Right kidney (tissue), 9 donors: ENCODE measurements around the gene CXCR4.

ENCODE experiments used
- DNase-seq: peaks from one replicate; pipeline ENCODE4 v3.0.0-alpha.2; 2016
- long read RNA-seq, 8 donors: transcript quantifications; one replicate each; lab custom pipeline, GENCODE V29; 2026

CXCR4 gene
- long read RNA-seq, donor 1, transcript CXCR4-201 (2 exons, 1,682 nt) = major isoform, 17 of 30 reads
- long read RNA-seq, donor 1, transcript CXCR4-202 (1 exons, 1,895 nt) = minor isoform, 13 of 30 reads
- long read RNA-seq, donor 1, partial matches to known transcripts = 0 of 30 reads
- long read RNA-seq, donor 1, other reads (novel, unspliced or antisense) = 0 of 30 reads
- long read RNA-seq, donor 2, transcript CXCR4-202 (1 exons, 1,895 nt) = major isoform, 5 of 10 reads
- long read RNA-seq, donor 2, transcript CXCR4-201 (2 exons, 1,682 nt) = major isoform, 5 of 10 reads
- long read RNA-seq, donor 2, partial matches to known transcripts = 0 of 10 reads
- long read RNA-seq, donor 2, other reads (novel, unspliced or antisense) = 0 of 10 reads
- long read RNA-seq, donor 3, transcript CXCR4-201 (2 exons, 1,682 nt) = major isoform, 11 of 17 reads
- long read RNA-seq, donor 3, transcript CXCR4-202 (1 exons, 1,895 nt) = minor isoform, 6 of 17 reads
- long read RNA-seq, donor 3, partial matches to known transcripts = 0 of 17 reads
- long read RNA-seq, donor 3, other reads (novel, unspliced or antisense) = 0 of 17 reads
- long read RNA-seq, donor 4, transcript CXCR4-202 (1 exons, 1,895 nt) = minor isoform, 5 of 20 reads
- long read RNA-seq, donor 4, transcript CXCR4-201 (2 exons, 1,682 nt) = major isoform, 15 of 20 reads
- long read RNA-seq, donor 4, partial matches to known transcripts = 0 of 20 reads
- long read RNA-seq, donor 4, other reads (novel, unspliced or antisense) = 0 of 20 reads
- long read RNA-seq, donor 5, transcript CXCR4-202 (1 exons, 1,895 nt) = minor isoform, 8 of 31 reads
- long read RNA-seq, donor 5, transcript CXCR4-201 (2 exons, 1,682 nt) = major isoform, 23 of 31 reads
- long read RNA-seq, donor 5, partial matches to known transcripts = 0 of 31 reads
- long read RNA-seq, donor 5, other reads (novel, unspliced or antisense) = 0 of 31 reads
- long read RNA-seq, donor 6, transcript CXCR4-202 (1 exons, 1,895 nt) = major isoform, 23 of 38 reads
- long read RNA-seq, donor 6, transcript CXCR4-201 (2 exons, 1,682 nt) = minor isoform, 15 of 38 reads
- long read RNA-seq, donor 6, partial matches to known transcripts = 0 of 38 reads
- long read RNA-seq, donor 6, other reads (novel, unspliced or antisense) = 0 of 38 reads
- long read RNA-seq, donor 7, transcript CXCR4-202 (1 exons, 1,895 nt) = minor isoform, 17 of 48 reads
- long read RNA-seq, donor 7, transcript CXCR4-201 (2 exons, 1,682 nt) = major isoform, 26 of 48 reads
- long read RNA-seq, donor 7, partial matches to known transcripts = 0 of 48 reads
- long read RNA-seq, donor 7, other reads (novel, unspliced or antisense) = 5 of 48 reads
- long read RNA-seq, donor 8, transcript CXCR4-201 (2 exons, 1,682 nt) = major isoform, 16 of 20 reads
- long read RNA-seq, donor 8, partial matches to known transcripts = 0 of 20 reads
- long read RNA-seq, donor 8, other reads (novel, unspliced or antisense) = 0 of 20 reads

DNA sequence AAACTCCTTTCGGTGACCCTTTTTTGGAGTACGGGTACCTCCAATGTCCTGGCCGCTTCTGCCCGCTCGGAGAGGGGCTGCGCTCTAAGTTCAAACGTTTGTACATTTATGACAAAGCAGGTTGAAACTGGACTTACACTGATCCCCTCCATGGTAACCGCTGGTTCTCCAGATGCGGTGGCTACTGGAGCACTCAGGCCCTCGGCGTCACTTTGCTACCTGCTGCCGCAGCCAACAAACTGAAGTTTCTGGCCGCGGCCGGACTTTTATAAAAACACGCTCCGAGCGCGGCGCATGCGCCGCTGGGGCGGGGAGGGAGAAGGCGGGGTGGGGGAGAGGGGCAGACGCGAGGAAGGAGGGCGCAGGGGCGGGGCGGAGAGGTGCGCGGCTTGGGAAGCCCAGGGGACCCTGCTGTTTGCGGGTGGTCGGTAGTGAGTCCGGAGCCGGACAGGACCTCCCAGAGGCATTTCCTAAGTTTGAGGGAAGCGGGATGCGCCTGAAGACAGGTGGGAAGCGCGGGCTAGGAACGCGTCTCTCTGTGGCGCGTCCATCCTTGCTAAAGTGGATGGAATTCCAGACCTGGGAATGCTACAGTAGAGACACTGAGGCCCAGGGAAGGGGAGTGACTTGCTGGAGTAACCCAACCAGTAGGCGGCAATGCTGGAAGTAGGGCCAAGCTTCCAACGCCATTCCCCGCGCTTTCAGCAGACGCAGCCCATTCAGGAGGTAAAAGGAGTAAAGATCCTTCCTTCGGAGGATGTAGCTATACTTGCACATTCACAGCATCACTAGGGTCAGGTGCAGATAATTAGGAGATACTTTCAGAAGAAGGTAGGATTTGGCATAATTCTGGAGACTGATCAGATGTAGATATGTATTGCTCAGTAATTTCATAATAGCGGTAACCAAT lies at the start of gene CXCR4:
TSS of gene CXCR4 (minus strand) at position 241 of the 910 bp plus-strand sequence. CDS start at position 152, 89 bp downstream.
- peak; percentile 79 for DNase-seq

DNA sequence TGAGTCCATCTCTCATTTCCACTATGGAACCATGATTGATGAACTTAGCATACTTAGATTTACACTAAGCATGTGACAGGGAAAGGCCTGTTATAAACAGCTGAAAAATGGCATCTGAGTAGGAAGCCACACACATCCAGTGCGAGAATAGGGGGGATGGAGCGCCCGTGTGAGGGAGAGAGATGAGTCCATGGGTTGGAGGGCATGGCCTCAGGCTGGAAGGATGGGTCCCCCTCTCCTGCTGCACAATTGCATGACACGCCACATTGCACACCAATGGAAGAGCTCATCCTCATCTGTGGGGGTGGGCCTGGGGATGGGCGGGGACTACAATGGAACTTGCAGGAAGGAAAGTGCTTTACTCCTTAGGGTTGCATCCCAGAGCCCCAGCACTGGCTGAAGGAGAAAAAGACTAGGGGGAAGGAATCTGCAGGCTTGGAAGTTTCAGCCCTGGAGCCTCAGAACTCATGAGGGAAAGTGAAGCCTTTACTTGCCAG lies 46.4 kb upstream of the CXCR4 start:
- no peak for DNase-seq

DNA sequence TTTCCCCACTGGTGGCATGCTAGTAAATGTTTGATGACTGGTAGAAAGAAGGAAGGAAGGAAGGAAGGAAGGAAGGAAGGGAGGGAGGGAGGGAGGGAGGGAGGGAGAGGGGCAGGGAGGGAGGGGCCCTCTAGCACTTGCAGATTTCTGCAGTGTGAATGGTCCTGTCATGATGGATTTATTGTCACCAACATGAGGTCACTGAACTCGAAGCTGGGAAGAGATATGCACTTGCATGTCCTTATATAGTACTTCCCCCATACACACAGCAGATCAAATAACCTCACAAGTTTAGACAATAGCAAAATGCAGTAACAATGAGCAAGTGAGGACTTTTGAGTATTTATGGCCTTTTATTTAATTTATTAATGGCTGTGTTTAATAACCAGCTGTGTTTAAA lies 44.5 kb upstream of the CXCR4 start:
- DNase-seq = no peak

DNA sequence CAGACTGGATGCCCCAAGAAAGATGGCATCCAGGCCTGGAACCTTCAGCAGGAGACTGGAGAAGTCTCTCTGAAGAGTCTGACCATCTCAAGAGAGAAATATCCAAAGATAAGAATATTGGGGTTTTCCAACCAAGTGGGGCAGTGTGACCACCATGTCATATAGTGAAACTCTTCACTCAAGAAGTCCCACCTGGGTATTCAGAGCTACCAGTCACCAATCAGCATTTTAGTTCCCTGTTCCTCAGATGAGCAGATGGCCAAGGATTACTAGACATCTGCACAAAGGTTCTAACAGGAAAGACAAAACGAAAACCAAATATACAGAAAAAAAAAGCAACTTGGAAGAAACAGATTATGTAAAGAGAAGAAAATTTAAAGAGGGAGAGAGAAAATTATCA lies 38.5 kb upstream of the CXCR4 start:
- DNase-seq = no peak

DNA sequence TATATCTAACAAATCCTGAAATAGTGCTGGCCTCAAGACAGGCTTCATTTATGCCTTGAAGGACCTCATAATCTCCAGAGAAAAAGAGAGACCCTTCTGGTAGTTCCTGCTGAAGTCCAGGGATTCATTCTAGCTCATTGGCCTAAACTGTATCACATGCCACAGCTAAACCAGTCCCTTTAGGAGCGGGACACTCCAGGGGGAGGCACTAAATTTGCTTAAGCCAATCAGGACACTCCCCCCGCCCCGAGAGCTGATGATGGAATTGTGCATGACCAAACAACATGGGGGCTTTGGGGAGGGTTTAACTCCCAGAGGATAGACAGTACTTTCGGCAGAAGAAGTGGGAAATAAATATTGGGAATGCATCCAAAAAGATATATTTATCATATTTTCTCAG lies 36.4 kb upstream of the CXCR4 start:
- DNase-seq = no peak

DNA sequence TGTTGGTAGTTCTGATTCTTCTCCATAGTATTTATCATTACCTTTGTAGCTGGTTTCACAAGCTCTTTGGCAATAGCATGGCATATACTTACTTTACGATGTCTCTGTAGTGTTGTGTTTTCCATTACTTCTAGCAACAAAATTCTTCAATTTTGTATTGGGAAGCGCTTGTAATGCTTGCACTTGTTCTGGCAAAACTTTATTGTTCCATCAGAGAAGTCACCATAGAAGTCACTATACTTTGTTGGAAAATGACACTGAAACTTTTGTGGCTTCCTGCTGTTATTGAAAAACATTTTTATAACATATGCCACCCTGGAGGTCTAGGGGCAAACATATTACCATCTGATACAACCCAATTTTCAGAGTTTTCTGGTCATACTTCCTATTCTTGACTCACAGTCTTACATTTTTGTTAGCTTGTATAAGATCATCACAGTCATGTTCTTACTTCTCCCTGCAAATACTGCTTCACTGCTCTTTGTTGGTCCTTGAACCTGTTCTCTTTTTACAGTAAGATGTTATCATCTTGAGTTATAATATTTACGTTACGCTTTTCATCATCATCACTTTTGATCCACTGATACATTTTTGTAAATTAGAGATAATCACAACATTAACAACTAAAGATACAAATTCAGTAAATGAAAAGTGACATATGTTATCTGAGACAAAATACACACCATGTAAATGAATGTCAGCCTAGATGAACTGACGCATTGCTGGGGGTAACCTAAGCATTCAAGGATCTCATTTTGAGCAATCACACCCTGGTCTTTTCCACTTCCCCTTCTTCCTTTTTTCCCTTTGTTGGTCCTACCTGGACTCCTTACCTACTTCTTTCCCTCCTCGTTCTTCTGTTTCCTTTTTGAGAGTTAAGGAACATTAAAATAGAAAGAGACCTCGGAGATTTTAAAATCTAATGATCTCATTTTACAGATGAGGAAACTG lies 33.3 kb upstream of the CXCR4 start:
- no peak for DNase-seq

DNA sequence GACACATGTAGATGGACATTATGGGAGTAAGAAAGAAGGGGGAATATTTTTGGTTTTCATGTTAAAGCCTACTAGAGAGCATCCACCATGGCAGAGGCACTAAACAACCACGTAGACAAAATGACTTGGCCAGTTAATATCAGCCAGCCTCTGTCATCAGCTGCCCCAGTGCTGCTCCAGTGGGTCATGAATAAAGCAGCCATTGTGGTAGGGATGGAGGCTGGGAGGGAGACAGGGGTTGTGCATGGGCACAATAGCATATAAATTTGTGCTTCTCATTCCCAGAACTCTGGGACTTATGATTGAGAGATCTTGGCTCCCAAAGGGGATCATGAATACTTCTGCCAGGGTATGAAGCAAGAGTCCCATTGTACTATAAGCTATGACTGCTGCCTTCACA lies 31.1 kb upstream of the CXCR4 start:
- DNase-seq = no peak

DNA sequence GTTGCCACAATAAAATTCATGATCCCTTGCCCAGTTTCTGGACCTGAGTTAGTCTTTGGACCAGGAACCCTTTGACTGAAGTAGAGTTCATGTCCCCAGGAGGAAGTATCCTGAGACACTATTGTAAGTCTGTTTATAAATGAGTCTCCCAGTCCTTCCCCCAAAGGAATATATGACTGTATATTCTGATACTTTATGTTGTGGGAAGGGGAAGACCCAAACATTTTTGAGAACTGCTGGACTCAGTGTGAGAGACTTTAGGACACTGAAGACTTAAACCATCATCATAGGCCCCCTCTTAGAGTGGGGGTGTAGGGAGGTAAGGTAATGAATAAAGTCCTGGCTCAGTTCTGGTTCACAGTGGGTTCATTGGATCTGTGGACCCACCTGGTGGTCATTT lies 28.6 kb upstream of the CXCR4 start:
- DNase-seq = no peak

DNA sequence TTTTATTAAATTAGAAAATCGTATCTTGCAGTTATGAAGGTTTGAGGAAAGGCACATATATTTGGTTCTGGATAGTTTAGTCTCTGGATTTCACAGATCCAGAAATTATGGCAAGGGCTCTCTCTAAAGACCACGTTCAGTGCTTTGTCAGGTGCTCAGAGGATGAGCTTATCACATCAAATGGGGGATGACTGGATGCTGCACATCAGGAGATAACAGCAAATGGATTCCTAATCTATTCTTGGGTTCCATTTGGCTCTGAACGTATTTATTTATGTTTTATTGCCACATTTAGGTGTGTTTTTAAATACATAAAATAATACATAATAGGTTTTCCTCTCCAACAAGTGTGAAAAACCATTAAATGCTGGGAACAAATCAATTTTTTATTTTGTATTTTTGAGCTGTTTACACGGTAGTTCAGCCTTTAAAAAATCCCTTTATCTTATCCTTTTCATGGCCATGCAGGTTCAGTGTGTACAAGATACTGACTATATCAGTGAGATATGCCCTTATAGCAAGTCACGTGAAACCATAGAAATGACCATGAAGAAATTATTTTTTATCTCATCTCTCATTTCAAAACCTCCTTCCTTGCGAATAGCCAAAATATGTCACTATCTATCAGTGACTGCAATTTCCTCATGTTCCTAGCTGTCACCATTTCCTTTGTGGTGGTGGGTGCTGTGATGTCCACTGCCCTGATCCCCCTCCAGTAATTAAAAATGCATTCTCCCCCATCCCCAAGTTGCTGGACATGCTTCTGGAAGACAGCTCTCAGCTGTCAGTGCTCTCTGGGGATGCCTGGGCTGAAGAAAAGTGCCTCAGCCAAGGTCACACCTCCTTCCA lies 25.9 kb upstream of the CXCR4 start:
- no peak for DNase-seq

DNA sequence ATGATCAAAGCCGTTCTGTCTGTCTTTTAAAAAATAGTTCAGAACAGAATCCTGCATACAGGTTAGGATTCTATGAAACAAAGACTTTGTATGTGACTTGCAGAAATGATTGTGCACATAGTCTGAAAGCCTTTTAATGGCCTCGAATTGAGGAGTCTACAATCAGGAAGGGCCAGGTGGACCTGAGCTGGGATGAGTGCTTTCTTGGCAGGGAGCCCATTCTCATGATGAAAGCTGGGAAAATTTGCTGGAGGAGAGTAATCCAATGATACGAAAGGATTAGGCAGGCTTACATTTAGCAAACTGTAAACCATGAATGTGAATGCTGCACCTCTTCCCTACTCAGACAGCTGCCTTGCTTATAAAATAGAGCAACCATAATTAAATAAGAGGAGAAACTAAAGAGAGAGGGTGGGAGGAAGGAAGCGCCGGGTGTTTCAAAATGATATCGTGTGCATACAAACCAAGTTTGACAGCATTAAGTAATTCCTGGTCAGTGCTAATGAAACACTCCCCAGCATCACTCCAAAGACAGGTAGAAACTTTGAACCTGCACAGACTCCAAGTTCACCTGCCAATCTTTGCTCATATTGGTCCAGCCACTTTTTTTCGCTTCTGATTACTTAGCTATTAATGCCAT lies 23.7 kb upstream of the CXCR4 start:
- no peak for DNase-seq

DNA sequence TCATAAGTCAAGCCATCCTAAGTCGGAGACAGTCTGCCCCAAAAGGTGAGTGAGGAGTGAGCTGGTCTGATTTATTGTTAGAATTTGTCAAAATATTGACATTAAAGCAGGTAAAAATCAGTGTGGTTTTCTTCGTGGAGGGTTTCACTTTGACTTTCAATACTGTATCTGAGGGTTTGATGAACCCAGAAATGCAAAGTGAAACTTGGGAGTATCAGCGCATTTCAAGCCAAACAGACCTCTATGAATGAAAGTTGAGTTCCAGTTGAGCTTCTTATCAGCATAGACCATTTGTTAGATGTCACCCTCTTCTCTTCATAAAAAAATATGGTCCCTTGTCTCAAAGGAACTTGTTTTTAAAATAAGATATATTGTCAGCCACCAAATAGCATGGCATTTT lies 21.7 kb upstream of the CXCR4 start:
- DNase-seq = no peak

DNA sequence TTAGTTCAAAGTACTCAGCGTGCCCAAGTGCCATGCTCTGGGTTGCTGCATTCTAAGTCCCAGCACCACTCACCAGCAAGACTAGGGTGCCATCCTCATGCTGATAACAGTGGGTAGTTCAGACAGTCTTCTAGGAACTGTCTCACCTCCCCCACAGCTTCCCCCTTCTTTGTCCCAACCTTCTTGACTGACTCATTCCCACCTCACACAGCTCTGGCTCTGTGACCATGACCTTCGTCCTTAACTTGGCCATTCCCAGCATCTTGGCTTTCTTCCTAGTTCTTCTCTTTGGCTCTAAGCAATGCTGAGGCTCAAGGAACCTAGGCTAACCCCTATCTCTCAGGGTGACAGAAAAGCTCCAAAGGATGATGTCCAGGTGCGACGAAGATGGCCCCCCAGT lies 20.0 kb upstream of the CXCR4 start:
- no peak for DNase-seq

DNA sequence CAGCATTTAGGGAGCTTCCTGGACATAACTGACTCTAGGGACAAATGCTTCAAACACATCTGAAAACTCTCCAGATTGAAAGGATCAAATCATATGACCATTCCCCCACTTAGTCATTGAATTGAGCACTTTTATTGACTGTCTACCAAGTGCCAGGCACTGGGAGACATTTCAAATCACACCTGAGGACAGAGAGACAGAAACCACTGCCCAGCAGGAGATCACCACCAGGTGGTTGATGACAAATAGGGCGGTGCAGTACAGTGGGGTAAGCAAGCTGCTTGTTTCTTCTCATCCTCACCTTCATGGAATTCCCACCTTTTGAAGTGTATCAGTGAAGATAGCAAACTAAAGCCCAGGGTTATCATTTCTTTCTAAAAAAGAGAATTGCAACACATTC lies 19.0 kb upstream of the CXCR4 start:
- DNase-seq = no peak

DNA sequence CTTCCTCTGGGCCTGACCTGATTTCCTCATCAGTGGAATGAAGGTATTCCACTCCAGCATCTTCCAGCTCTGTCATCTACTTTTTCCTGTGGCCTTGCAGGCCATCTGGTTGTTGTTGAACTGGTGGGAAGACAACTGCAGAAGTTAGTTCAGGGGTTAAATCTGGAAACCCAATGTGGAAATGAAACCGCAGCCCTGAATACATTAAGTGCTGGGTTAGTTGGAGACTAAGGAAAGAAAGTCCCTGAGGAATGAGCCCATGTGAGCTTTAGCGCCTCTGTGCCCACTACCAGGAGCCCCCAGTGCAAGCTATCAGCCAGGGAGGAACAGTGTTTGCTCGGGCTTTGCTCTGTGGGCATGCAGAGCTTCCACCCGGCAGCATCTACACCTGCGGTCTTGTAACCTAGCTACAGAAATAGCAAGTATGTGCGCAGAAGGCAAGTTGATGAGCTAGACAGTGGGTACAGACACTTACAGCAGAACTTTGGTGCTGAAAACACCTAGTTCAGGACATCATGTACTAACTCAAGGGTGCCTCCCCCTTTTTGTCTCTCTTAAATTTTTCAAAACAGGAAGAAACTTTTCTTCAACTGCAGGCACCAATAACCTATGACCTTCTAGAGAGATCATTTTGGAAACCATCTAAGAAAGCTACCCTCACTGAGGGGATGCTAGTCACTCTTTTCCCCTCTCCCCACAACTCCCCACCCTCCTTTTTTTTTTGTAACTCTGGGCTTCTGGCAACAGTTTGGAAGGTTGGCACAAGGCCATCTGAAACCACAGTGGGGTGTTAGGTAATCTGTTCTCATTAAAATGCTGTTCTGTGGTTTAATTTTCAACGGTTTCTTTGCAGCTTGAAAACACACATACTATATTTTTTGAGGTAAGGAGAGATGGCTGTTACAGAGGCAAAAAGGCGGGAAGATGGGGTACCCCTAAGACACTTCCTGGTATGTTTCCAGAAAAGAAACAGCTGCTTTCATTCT lies 18.3 kb upstream of the CXCR4 start:
- DNase-seq = no peak

DNA sequence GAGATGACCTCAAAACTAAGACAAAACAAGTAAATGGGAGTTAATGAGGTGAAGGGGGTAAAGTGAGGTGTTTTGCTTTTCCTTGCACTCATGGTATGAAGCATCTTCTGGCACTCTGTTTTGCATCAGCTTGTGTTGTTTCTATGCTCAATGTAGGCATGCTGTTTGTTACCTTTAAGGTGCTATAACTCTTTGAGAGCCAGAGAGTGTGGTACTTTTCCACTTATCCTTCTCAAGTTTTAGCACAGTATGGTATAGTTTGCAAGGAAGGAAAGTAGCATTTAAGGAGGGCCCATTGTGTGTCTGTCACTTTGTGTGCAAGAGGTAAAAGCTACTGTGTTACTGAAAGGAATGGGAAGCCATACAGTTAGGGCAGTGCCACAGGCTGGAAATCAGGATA lies 17.5 kb upstream of the CXCR4 start:
- no peak for DNase-seq

DNA sequence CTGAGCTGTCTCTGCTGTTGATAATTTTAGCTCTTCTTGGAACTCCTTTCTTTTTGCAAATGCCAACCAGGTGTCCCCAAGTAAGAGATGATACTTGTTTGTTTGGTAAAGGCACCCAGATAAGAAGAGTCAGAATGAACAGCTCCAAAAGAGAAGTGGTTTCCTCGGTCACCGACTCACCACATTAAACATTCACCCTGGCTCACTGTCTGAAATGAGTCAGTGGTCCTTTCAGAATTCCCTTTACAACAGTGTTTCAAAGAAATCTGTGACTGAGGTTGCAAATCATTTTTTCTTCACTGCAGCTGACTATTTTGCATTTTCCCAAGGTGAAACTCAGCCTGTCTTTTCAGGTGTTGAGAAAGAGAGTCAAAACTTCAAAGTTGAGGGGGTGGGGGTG lies 16.2 kb upstream of the CXCR4 start:
- DNase-seq = no peak

DNA sequence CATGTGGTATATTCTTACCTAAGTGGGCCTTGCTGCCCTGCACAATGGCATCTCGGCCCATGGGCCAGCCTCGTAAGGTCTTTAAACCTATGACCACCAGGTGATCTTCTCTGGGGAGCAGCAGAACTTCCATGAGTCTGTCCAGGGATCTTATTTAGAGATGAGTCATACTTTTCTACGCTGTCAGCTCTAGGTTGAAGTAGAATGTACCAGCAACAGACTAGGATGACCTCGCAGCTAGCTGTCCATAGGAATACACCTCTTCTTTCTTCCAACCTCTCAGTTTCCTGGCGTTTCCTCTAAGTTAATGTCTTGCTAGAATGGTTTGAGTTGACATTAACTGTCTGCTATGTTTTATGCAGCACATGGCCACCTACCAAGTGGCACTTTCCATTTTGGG lies 15.6 kb upstream of the CXCR4 start:
- DNase-seq = no peak
